Smooth muscle cell (in vitro differentiated cells): ENCODE results near the gene OTUD4. TPM values are rescaled to one million over a fixed set of nuclear protein-coding genes. Genes with fewer than 3 reads are reported as not detected.

Experiments
- DNase-seq: peaks from one replicate; lab custom pipeline; 2025; ENCODE audit not compliant: unreplicated experiment; lab: John Stamatoyannopoulos, UW
- H2AFZ ChIP-seq: fragments of 200-600 bp; sonication (generic); 2 replicates; pipeline ENCODE4 v1.6.0; 2016; ENCODE audit warnings: antibody characterized with exemption, low read depth, mild to moderate bottlenecking
- H3F3A ChIP-seq: fragments of 200-600 bp; sonication (generic); 2 replicates; pipeline ENCODE4 v1.6.0; 2017; ENCODE audit warnings: antibody characterized with exemption, low read depth
- H3K27ac ChIP-seq: fragments of 200-600 bp; sonication (generic); 2 replicates; pipeline ENCODE4 v1.5.1; 2016; ENCODE audit warnings: low read depth, mild to moderate bottlenecking
- H3K27me3 ChIP-seq: fragments of 200-600 bp; sonication (generic); 2 replicates; pipeline ENCODE4 v1.6.1; 2016; ENCODE audit warnings: low read depth, mild to moderate bottlenecking
- H3K36me3 ChIP-seq: fragments of 200-600 bp; sonication (generic); 2 replicates; pipeline ENCODE4 v1.5.1; 2016; ENCODE audit warnings: low read depth
- H3K4me1 ChIP-seq: fragments of 200-600 bp; sonication (generic); 2 replicates; pipeline ENCODE4 v1.5.1; 2016; ENCODE audit warnings: low read depth
- H3K4me2 ChIP-seq: fragments of 200-600 bp; sonication (generic); 2 replicates; pipeline ENCODE4 v1.6.0; 2016; ENCODE audit warnings: mild to moderate bottlenecking
- H3K4me3 ChIP-seq: fragments of 200-600 bp; sonication (generic); 2 replicates; pipeline ENCODE4 v1.5.1; 2016; ENCODE audit warnings: mild to moderate bottlenecking
- H3K79me2 ChIP-seq: fragments of 200-600 bp; sonication (generic); 2 replicates; pipeline ENCODE4 v1.6.0; 2016; ENCODE audit warnings: low read depth, mild to moderate bottlenecking
- H3K9ac ChIP-seq: fragments of 200-600 bp; sonication (generic); 2 replicates; pipeline ENCODE4 v1.6.0; 2016; ENCODE audit warnings: low read depth
- H3K9me3 ChIP-seq: fragments of 200-600 bp; sonication (generic); replicated peaks from 2 replicates; pipeline ENCODE4 v1.5.1; 2016; ENCODE audit warnings: low read depth
- H4K20me1 ChIP-seq: fragments of 200-600 bp; sonication (generic); 2 replicates; pipeline ENCODE4 v1.6.0; 2016; ENCODE audit warnings: low read depth
- CTCF ChIP-seq: fragments of 200-600 bp; sonication (generic); IDR thresholded peaks from 2 replicates; pipeline ENCODE4 v1.5.1; 2017; ENCODE audit warnings: borderline replicate concordance, mild to moderate bottlenecking, antibody characterized with exemption; ENCODE audit not compliant: insufficient read depth, poor library complexity, severe bottlenecking
- WGBS: methylation state at CpG from one replicate; pipeline ENCODE4 v1.1.7; 2016; ENCODE audit warnings: low lambda C conversion rate; 5-methylcytosine and 5-hydroxymethylcytosine counted together
- polyA plus RNA-seq: library from polyadenylated mRNA; unstranded; fragments of >200 nt; fragmentation: Nextera tagmentation; extraction: Ambion mirVana; gene quantifications from 2 replicates; pipeline ENCODE4 v1.2.1, GENCODE V29; 2016
- total RNA-seq: library from RNA; depleted of rRNA; stranded (reverse); fragments of >200 nt; gene quantifications from 2 replicates; pipeline ENCODE4 v1.2.3, GENCODE V29; 2014

Gene OTUD4
- total and polyA plus RNA-seq, 2 experiments from 2014 or later: 4.4 to 16.3 TPM

- Histone ChIP-seq H3K36me3 (no peaks in the 10 kb centered on the region), H3K4me2 (no peak overlapping the region), H3K4me3 (no peak overlapping the region), H4K20me1 (no peaks in the 10 kb centered on the region), H3K79me2 (no peaks in the 10 kb centered on the region), H3K4me1 (no peaks in the 10 kb centered on the region), H2AFZ (no peak overlapping the region), H3F3A (peaks cover 10% of the 10 kb centered on the region), H3K9me3 (no peaks in the 10 kb centered on the region), H3K27me3 (no peaks in the 10 kb centered on the region), H3K27ac (peak overlapping the region; percentile 45), H3K9ac (no peak overlapping the region)
- WGBS: 99% methylated on average over 12 of the region's 12 CpGs
- DNase-seq: no peak
- TF ChIP-seq CTCF: no peak
Observed at GRCh38 chr4:145131848-145132247, 48.5 kb downstream of the OTUD4 start.

GRCh38 chr4:145130788-145131399 is 49.5 kb downstream of the OTUD4 start:
- no peak overlapping the region for H2AFZ ChIP-seq
- no peaks in the 10 kb centered on the region for H3K9me3 ChIP-seq
- TF ChIP-seq CTCF: no peak
- no peaks in the 10 kb centered on the region for H3K27me3 ChIP-seq
- H3K79me2 ChIP-seq: no peaks in the 10 kb centered on the region
- H3K9ac ChIP-seq: no peak overlapping the region
- H3K4me2 ChIP-seq: no peak overlapping the region
- H3K4me3 ChIP-seq: no peak overlapping the region
- no peak for DNase-seq
- peaks cover under 1% of the 10 kb centered on the region for H3K36me3 ChIP-seq
- WGBS: 46% methylated on average over 2 of the region's 2 CpGs
- H3F3A ChIP-seq: peaks cover 13% of the 10 kb centered on the region
- peak overlapping the region; percentile 45 for H3K27ac ChIP-seq
- H4K20me1 ChIP-seq: no peaks in the 10 kb centered on the region
- H3K4me1 ChIP-seq: no peaks in the 10 kb centered on the region

- H3K9me3 ChIP-seq: no peaks in the 10 kb centered on the region
- H3F3A ChIP-seq: peaks cover 13% of the 10 kb centered on the region
- H3K36me3 ChIP-seq: peaks cover 5% of the 10 kb centered on the region
- TF ChIP-seq CTCF: no peak
- H3K27ac ChIP-seq: peak overlapping the region; percentile 45
- no peaks in the 10 kb centered on the region for H3K27me3 ChIP-seq
- H3K4me1 ChIP-seq: no peaks in the 10 kb centered on the region
- H4K20me1 ChIP-seq: no peaks in the 10 kb centered on the region
- DNase-seq: no peak
- H3K9ac ChIP-seq: no peak overlapping the region
- H3K4me2 ChIP-seq: no peak overlapping the region
- no peaks in the 10 kb centered on the region for H3K79me2 ChIP-seq
- H2AFZ ChIP-seq: no peak overlapping the region
- no peak overlapping the region for H3K4me3 ChIP-seq
Observed at GRCh38 chr4:145130130-145130529, 50.3 kb downstream of the OTUD4 start.

- H3K79me2 ChIP-seq: peaks cover 3% of the 10 kb centered on the region
- no peak overlapping the region for H3K4me3 ChIP-seq
- no peak overlapping the region for H3K9ac ChIP-seq
- TF ChIP-seq CTCF: no peak
- no peak overlapping the region for H3K27ac ChIP-seq
- no peak overlapping the region for H3K4me2 ChIP-seq
- H3F3A ChIP-seq: peaks cover 8% of the 10 kb centered on the region
- WGBS: 97% methylated on average over 2 of the region's 2 CpGs
- H4K20me1 ChIP-seq: no peaks in the 10 kb centered on the region
- H3K27me3 ChIP-seq: no peaks in the 10 kb centered on the region
- no peak overlapping the region for H2AFZ ChIP-seq
- H3K36me3 ChIP-seq: peaks cover 39% of the 10 kb centered on the region
- no peak for DNase-seq
- no peaks in the 10 kb centered on the region for H3K4me1 ChIP-seq
- no peaks in the 10 kb centered on the region for H3K9me3 ChIP-seq
Observed at GRCh38 chr4:145125396-145125795, 55.0 kb downstream of the OTUD4 start.
